COR-L47 (cell line): Measurements from ENCODE around the gene PLP2.
"Not testable (repeated sequence)": the region's sequence is repeated elsewhere in the genome, so short reads cannot be mapped to it uniquely, and the experiment has no call there.

Experiments
- DNase-seq: peaks from one replicate; lab custom pipeline; 2025; lab: John Stamatoyannopoulos, UW

The PLP2 gene

GRCh38 chrX:49171752-49172279 lies at the start of gene PLP2:
TSS of gene PLP2 (plus strand) at chrX:49171898. CDS start at chrX:49172001, 103 bp downstream.
- DNase-seq: peak; percentile 35

GRCh38 chrX:49122499-49122898 lies 49.2 kb upstream of the PLP2 start:
- no peak for DNase-seq

- not testable (repeated sequence) for DNase-seq
These were observed 43.9 kb upstream of the PLP2 start for GRCh38 chrX:49127742-49128258.

- no peak for DNase-seq
These were observed 42.3 kb upstream of the PLP2 start for GRCh38 chrX:49129427-49129826.

GRCh38 chrX:49132275-49132674 lies 39.4 kb upstream of the PLP2 start:
- not testable (repeated sequence) for DNase-seq

- no peak for DNase-seq
These were observed 37.9 kb upstream of the PLP2 start for GRCh38 chrX:49133759-49134158.

- DNase-seq: no peak
These were observed 34.2 kb upstream of the PLP2 start for GRCh38 chrX:49137492-49137891.

GRCh38 chrX:49139713-49140112 lies 32.0 kb upstream of the PLP2 start:
- no peak for DNase-seq

- DNase-seq: not testable (repeated sequence)
These were observed 29.4 kb upstream of the PLP2 start for GRCh38 chrX:49142264-49142663.

- DNase-seq: not testable (repeated sequence)
These were observed 28.5 kb upstream of the PLP2 start for GRCh38 chrX:49143154-49143553.

- no peak for DNase-seq
These were observed 24.4 kb upstream of the PLP2 start for GRCh38 chrX:49147282-49147681.

GRCh38 chrX:49147936-49148335 lies 23.8 kb upstream of the PLP2 start:
- DNase-seq: no peak

GRCh38 chrX:49148390-49149100 lies 23.2 kb upstream of the PLP2 start:
- not testable (repeated sequence) for DNase-seq

GRCh38 chrX:49149291-49149690 lies 22.4 kb upstream of the PLP2 start:
- not testable (repeated sequence) for DNase-seq

- DNase-seq: no peak
These were observed 18.2 kb upstream of the PLP2 start for GRCh38 chrX:49153467-49153866.

- peak; percentile 22 for DNase-seq
These were observed 16.3 kb upstream of the PLP2 start for GRCh38 chrX:49155243-49155899.

- DNase-seq: peak; percentile 72
These were observed 15.5 kb upstream of the PLP2 start for GRCh38 chrX:49155900-49156837.

GRCh38 chrX:49157194-49157593 lies 14.5 kb upstream of the PLP2 start:
- no peak for DNase-seq

GRCh38 chrX:49160908-49161307 lies 10.8 kb upstream of the PLP2 start:
- DNase-seq: no peak

- no peak for DNase-seq
These were observed 10.1 kb upstream of the PLP2 start for GRCh38 chrX:49161632-49162031.

- DNase-seq: no peak
These were observed 9.1 kb upstream of the PLP2 start, which contains the start of gene MAGIX for GRCh38 chrX:49162620-49163019. TSS of gene MAGIX (plus strand) at chrX:49162758. CDS start at chrX:49162890, 132 bp downstream.
